ENCODE data around the gene ELOVL5.

- TF ChIP-seq, protein P1, sequence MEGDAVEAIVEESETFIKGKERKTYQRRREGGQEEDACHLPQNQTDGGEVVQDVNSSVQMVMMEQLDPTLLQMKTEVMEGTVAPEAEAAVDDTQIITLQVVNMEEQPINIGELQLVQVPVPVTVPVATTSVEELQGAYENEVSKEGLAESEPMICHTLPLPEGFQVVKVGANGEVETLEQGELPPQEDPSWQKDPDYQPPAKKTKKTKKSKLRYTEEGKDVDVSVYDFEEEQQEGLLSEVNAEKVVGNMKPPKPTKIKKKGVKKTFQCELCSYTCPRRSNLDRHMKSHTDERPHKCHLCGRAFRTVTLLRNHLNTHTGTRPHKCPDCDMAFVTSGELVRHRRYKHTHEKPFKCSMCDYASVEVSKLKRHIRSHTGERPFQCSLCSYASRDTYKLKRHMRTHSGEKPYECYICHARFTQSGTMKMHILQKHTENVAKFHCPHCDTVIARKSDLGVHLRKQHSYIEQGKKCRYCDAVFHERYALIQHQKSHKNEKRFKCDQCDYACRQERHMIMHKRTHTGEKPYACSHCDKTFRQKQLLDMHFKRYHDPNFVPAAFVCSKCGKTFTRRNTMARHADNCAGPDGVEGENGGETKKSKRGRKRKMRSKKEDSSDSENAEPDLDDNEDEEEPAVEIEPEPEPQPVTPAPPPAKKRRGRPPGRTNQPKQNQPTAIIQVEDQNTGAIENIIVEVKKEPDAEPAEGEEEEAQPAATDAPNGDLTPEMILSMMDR (IDR thresholded peaks at IDR 0.05): no peak
- TF ChIP-seq EZH2phosphoT487 (IDR thresholded peaks at IDR 0.05; ENCODE audit: borderline replicate concordance, low read depth): no peak
- TF ChIP-seq SMC3 (IDR thresholded peaks at IDR 0.05; ENCODE audit: low read depth, low read length): no peak
Observed at GRCh38 chr6:53263917-53264316, 84.8 kb downstream of the ELOVL5 start.

All from SK-N-SH (cell line).